Loucy (cell line): ENCODE data around the gene CNOT6.

Source experiments
- H2AFZ ChIP-seq: fragments of 200-600 bp; sonication (generic); 2 replicates; pipeline ENCODE4 v1.6.0; 2016; ENCODE audit warnings: antibody characterized with exemption, mild to moderate bottlenecking, low read length, moderate library complexity
- H3F3A ChIP-seq: fragments of 200-600 bp; 2 replicates; pipeline ENCODE4 v1.6.0; 2016; ENCODE audit warnings: antibody characterized with exemption, low read depth, mild to moderate bottlenecking
- H3K27me3 ChIP-seq: fragments of 200-600 bp; sonication (generic); 2 replicates; pipeline ENCODE4 v1.6.1; 2014; ENCODE audit warnings: low read length, mild to moderate bottlenecking; ENCODE audit not compliant: insufficient read depth, poor library complexity, severe bottlenecking
- H3K36me3 ChIP-seq: fragments of 200-600 bp; sonication (generic); 2 replicates; pipeline ENCODE4 v1.6.1; 2016; ENCODE audit warnings: low read length; ENCODE audit not compliant: insufficient read depth
- H3K4me1 ChIP-seq: fragments of 200-600 bp; sonication (generic); 2 replicates; pipeline ENCODE4 v1.5.1; 2014; ENCODE audit warnings: low read length, mild to moderate bottlenecking; ENCODE audit not compliant: insufficient read depth, poor library complexity, severe bottlenecking
- H3K4me2 ChIP-seq: fragments of 200-600 bp; sonication (generic); 2 replicates; pipeline ENCODE4 v1.6.0; 2014; ENCODE audit warnings: antibody characterized with exemption, low read length, low read depth, mild to moderate bottlenecking; ENCODE audit not compliant: poor library complexity, severe bottlenecking
- H3K4me3 ChIP-seq: fragments of 200-600 bp; sonication (generic); 2 replicates; pipeline ENCODE4 v1.5.1; 2014; ENCODE audit warnings: low read length, mild to moderate bottlenecking, mixed read lengths; ENCODE audit not compliant: poor library complexity, severe bottlenecking
- H3K79me2 ChIP-seq: fragments of 200-600 bp; sonication (generic); 2 replicates; pipeline ENCODE4 v1.6.1; 2014; ENCODE audit warnings: low read length; ENCODE audit not compliant: insufficient read depth
- H3K9ac ChIP-seq: fragments of 200-600 bp; sonication (generic); 2 replicates; pipeline ENCODE4 v1.6.0; 2014; ENCODE audit warnings: mild to moderate bottlenecking, low read depth, low read length, moderate library complexity; ENCODE audit not compliant: poor library complexity, severe bottlenecking
- H3K9me2 ChIP-seq: fragments of 200-600 bp; sonication (generic); replicated peaks from 2 replicates; pipeline ENCODE4 v1.6.1; 2016; ENCODE audit warnings: low read depth, low read length, mixed read lengths
- H3K9me3 ChIP-seq: fragments of 200-600 bp; sonication (generic); 2 replicates; pipeline ENCODE4 v1.6.1; 2014; ENCODE audit warnings: mild to moderate bottlenecking, antibody characterized with exemption, low read length, low read depth; ENCODE audit not compliant: insufficient read depth
- H4K20me1 ChIP-seq: fragments of 200-600 bp; sonication (generic); 2 replicates; pipeline ENCODE4 v1.6.0; 2014; ENCODE audit warnings: antibody characterized with exemption, low read length, mild to moderate bottlenecking; ENCODE audit not compliant: insufficient read depth, poor library complexity, severe bottlenecking
- CTCF ChIP-seq: fragments of 200-600 bp; sonication (generic); conservative IDR thresholded peaks from 2 replicates; pipeline ENCODE4 v1.5.1; 2014; ENCODE audit warnings: mild to moderate bottlenecking, antibody characterized with exemption, low read length
- EZH2phosphoT487 ChIP-seq: fragments of 200-600 bp; IDR thresholded peaks from 2 replicates; pipeline ENCODE4 v1.6.1; 2018; ENCODE audit warnings: antibody characterized with exemption, mild to moderate bottlenecking, moderate library complexity, borderline replicate concordance

The CNOT6 gene

DNA sequence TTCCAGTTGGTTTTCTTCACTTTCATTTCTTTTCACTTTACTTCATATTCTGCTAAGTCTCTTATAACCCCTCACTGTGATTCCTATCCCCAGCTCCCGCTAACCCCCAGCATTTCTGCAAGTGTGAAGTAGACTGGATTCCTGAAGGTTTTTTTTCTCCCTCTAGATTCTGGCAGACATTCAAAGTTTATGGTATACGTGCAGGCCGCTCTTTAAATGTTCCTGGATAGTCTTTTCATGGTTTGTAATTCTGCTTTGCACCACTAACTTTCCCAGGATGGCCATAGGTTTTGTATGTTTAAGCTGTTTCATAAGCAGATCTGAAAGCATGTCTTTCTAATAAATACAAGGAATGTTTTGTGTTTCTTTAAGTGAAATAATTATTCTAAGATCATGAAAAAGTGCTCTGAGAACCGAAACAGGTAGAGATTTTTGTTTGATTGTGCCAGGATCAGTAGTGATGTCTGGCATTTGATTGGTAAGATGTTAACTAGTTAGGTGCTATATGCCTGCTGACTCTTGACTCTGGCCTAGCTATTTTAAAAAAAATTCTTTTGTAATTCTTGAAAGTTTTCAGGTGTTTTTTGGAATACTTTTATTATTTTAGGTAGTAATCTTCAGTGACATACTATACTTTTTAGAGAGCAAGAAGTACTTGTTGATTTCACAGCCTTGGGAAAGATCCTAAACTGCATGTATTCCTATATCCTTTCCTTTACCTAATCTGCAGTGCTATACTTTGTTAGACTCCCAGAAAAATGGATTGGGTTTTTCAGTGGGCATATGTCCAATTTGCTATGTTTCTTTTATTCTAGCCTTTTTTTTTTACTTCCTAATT lies 29.7 kb downstream of the CNOT6 start:
- Histone ChIP-seq H3K9me3 (no peaks in the 10 kb centered on the region), H3K79me2 (peaks cover 89% of the 10 kb centered on the region), H3K36me3 (no peaks in the 10 kb centered on the region), H3K9ac (no peak overlapping the region), H3K27me3 (no peaks in the 10 kb centered on the region), H3K4me2 (no peak overlapping the region), H3K4me3 (no peak overlapping the region), H4K20me1 (peaks cover 43% of the 10 kb centered on the region), H3F3A (no peaks in the 10 kb centered on the region), H3K9me2 (no peaks in the 10 kb centered on the region), H3K4me1 (no peaks in the 10 kb centered on the region), H2AFZ (no peak overlapping the region)
- TF ChIP-seq EZH2phosphoT487 (no peak), CTCF (no peak)

- Histone ChIP-seq H3K79me2 (peaks cover 73% of the 10 kb centered on the region), H3K4me2 (no peak overlapping the region), H2AFZ (no peak overlapping the region), H4K20me1 (peaks cover 42% of the 10 kb centered on the region), H3K9me3 (no peaks in the 10 kb centered on the region), H3K36me3 (no peaks in the 10 kb centered on the region), H3K4me1 (no peaks in the 10 kb centered on the region), H3K27me3 (no peaks in the 10 kb centered on the region), H3K4me3 (no peak overlapping the region), H3F3A (no peaks in the 10 kb centered on the region), H3K9ac (no peak overlapping the region), H3K9me2 (no peaks in the 10 kb centered on the region)
- TF ChIP-seq EZH2phosphoT487 = no peak
- TF ChIP-seq CTCF = no peak
These were observed 31.2 kb downstream of the CNOT6 start for GRCh38 chr5:180525399-180525798.

GRCh38 chr5:180526269-180526668 lies 32.1 kb downstream of the CNOT6 start:
- H3K4me2 ChIP-seq = no peak overlapping the region
- H3K4me3 ChIP-seq = no peak overlapping the region
- no peaks in the 10 kb centered on the region for H3K4me1 ChIP-seq
- TF ChIP-seq EZH2phosphoT487 = no peak
- TF ChIP-seq CTCF = no peak
- no peak overlapping the region for H3K9ac ChIP-seq
- no peaks in the 10 kb centered on the region for H3F3A ChIP-seq
- no peaks in the 10 kb centered on the region for H3K36me3 ChIP-seq
- H3K9me3 ChIP-seq = no peaks in the 10 kb centered on the region
- H3K9me2 ChIP-seq = no peaks in the 10 kb centered on the region
- no peaks in the 10 kb centered on the region for H3K27me3 ChIP-seq
- H3K79me2 ChIP-seq = peaks cover 67% of the 10 kb centered on the region
- H2AFZ ChIP-seq = no peak overlapping the region
- H4K20me1 ChIP-seq = peaks cover 38% of the 10 kb centered on the region
